Effector memory CD4-positive, alpha-beta T cell (primary cell): Measurements from ENCODE around the gene RNF13.
"Not testable (repeated sequence)": the region's sequence is repeated elsewhere in the genome, so short reads cannot be mapped to it uniquely, and the experiment has no call there.

Source experiments
- DNase-seq, 3 donors: peaks; one replicate each; pipeline ENCODE4 v3.0.0-alpha.2; 2020
- H3K27ac ChIP-seq: 2 replicates; pipeline ENCODE4 v1.7.0; 2013; ENCODE audit warnings: mild to moderate bottlenecking, low read length, moderate library complexity; ENCODE audit not compliant: insufficient read depth, poor library complexity, severe bottlenecking
- H3K27me3 ChIP-seq: replicated peaks from 2 replicates; pipeline ENCODE4 v1.7.0; 2013; ENCODE audit warnings: mild to moderate bottlenecking, low read length; ENCODE audit not compliant: insufficient read depth, control insufficient read depth, poor library complexity, severe bottlenecking
- H3K36me3 ChIP-seq: 2 replicates; pipeline ENCODE4 v1.7.0; 2013; ENCODE audit warnings: mild to moderate bottlenecking, low read length, moderate library complexity; ENCODE audit not compliant: control insufficient read depth, insufficient read depth
- H3K4me1 ChIP-seq: 2 replicates; pipeline ENCODE4 v1.7.0; 2013; ENCODE audit warnings: low read length, mild to moderate bottlenecking; ENCODE audit not compliant: control insufficient read depth, insufficient read depth, poor library complexity, severe bottlenecking
- H3K4me3 ChIP-seq: 2 replicates; pipeline ENCODE4 v1.7.0; 2013; ENCODE audit warnings: low read length, low read depth, mild to moderate bottlenecking; ENCODE audit not compliant: insufficient read depth, poor library complexity, severe bottlenecking
- H3K9me3 ChIP-seq: 2 replicates; pipeline ENCODE4 v1.7.0; 2013; ENCODE audit warnings: mild to moderate bottlenecking, low read length, moderate library complexity; ENCODE audit not compliant: control insufficient read depth

Gene RNF13

GRCh38 chr3:149970716-149971402 lies 157.8 kb downstream of the RNF13 start, which contains the start of gene PFN2:
Gene PFN2 (minus strand): TSS chr3:149970895. CDS start chr3:149970856, 39 bp downstream.
- H3K4me3 ChIP-seq, result peak within 1 kb of the TSS; percentile 81
- peak; percentile 49 to 56 (median 56) for DNase-seq
- peak within 1 kb of the TSS; percentile 36 for H3K27ac ChIP-seq
- H3K4me1 ChIP-seq, result peaks cover 9% of the 10 kb centered on the region
- no peaks in the 10 kb centered on the region for H3K27me3 ChIP-seq
- H3K9me3 ChIP-seq, result no peaks in the 10 kb centered on the region
- no peaks in the 10 kb centered on the region for H3K36me3 ChIP-seq

GRCh38 chr3:149971403-149972075 lies 158.5 kb downstream of the RNF13 start:
- no peaks in the 10 kb centered on the region for H3K9me3 ChIP-seq
- DNase-seq, result peak in 2 of 3 donors; percentile 4 to 10
- no peaks in the 10 kb centered on the region for H3K27me3 ChIP-seq
- H3K4me3 ChIP-seq, result peak overlapping the region; percentile 77
- no peak overlapping the region for H3K27ac ChIP-seq
- no peaks in the 10 kb centered on the region for H3K36me3 ChIP-seq
- H3K4me1 ChIP-seq, result peaks cover 9% of the 10 kb centered on the region

- no peak overlapping the region for H3K27ac ChIP-seq
- no peaks in the 10 kb centered on the region for H3K9me3 ChIP-seq
- peaks cover 4% of the 10 kb centered on the region for H3K4me1 ChIP-seq
- H3K36me3 ChIP-seq, result no peaks in the 10 kb centered on the region
- H3K4me3 ChIP-seq, result no peak overlapping the region
- no peaks in the 10 kb centered on the region for H3K27me3 ChIP-seq
- DNase-seq, result no peak
Measured at GRCh38 chr3:149975919-149976318, 162.9 kb downstream of the RNF13 start.

GRCh38 chr3:149977386-149977785 lies 164.4 kb downstream of the RNF13 start:
- no peaks in the 10 kb centered on the region for H3K4me1 ChIP-seq
- no peak overlapping the region for H3K4me3 ChIP-seq
- no peak for DNase-seq
- no peak overlapping the region for H3K27ac ChIP-seq
- no peaks in the 10 kb centered on the region for H3K36me3 ChIP-seq
- H3K9me3 ChIP-seq, result no peaks in the 10 kb centered on the region
- no peaks in the 10 kb centered on the region for H3K27me3 ChIP-seq

- not testable (repeated sequence) for H3K9me3 ChIP-seq, DNase-seq, H3K27me3 ChIP-seq, H3K27ac ChIP-seq, H3K4me1 ChIP-seq, H3K36me3 ChIP-seq, H3K4me3 ChIP-seq
Measured at GRCh38 chr3:149981979-149982378, 169.0 kb downstream of the RNF13 start.

GRCh38 chr3:149983053-149983452 lies 170.0 kb downstream of the RNF13 start:
- not testable (repeated sequence) for H3K27ac ChIP-seq, H3K4me3 ChIP-seq, H3K27me3 ChIP-seq, H3K4me1 ChIP-seq, DNase-seq, H3K9me3 ChIP-seq, H3K36me3 ChIP-seq

- DNase-seq, result no peak
- no peak overlapping the region for H3K27ac ChIP-seq
- H3K27me3 ChIP-seq, result no peaks in the 10 kb centered on the region
- no peak overlapping the region for H3K4me3 ChIP-seq
- no peaks in the 10 kb centered on the region for H3K9me3 ChIP-seq
- H3K36me3 ChIP-seq, result no peaks in the 10 kb centered on the region
- no peaks in the 10 kb centered on the region for H3K4me1 ChIP-seq
Measured at GRCh38 chr3:149983628-149984027, 170.6 kb downstream of the RNF13 start.

- H3K27me3 ChIP-seq, result no peaks in the 10 kb centered on the region
- H3K36me3 ChIP-seq, result no peaks in the 10 kb centered on the region
- no peaks in the 10 kb centered on the region for H3K4me1 ChIP-seq
- no peak overlapping the region for H3K27ac ChIP-seq
- H3K9me3 ChIP-seq, result no peaks in the 10 kb centered on the region
- H3K4me3 ChIP-seq, result no peak overlapping the region
- no peak for DNase-seq
Measured at GRCh38 chr3:149989307-149989706, 176.3 kb downstream of the RNF13 start.

GRCh38 chr3:149990423-149990948 lies 177.5 kb downstream of the RNF13 start:
- Histone ChIP-seq H3K4me1 (no peaks in the 10 kb centered on the region), H3K27me3 (no peaks in the 10 kb centered on the region), H3K36me3 (no peaks in the 10 kb centered on the region), H3K4me3 (no peak overlapping the region), H3K9me3 (no peaks in the 10 kb centered on the region), H3K27ac (no peak overlapping the region)
- no peak for DNase-seq

GRCh38 chr3:149992416-149993058 lies 179.5 kb downstream of the RNF13 start:
- H3K36me3 ChIP-seq, result no peaks in the 10 kb centered on the region
- H3K9me3 ChIP-seq, result no peaks in the 10 kb centered on the region

More at GRCh38 chr3:149992416-149993058, 179.5 kb downstream of the RNF13 start:
- Histone ChIP-seq H3K4me1 (no peaks in the 10 kb centered on the region), H3K4me3 (no peak overlapping the region), H3K27me3 (no peaks in the 10 kb centered on the region), H3K27ac (no peak overlapping the region)
- no peak for DNase-seq
